Measurements from ENCODE around the gene OGFOD3.

DNA sequence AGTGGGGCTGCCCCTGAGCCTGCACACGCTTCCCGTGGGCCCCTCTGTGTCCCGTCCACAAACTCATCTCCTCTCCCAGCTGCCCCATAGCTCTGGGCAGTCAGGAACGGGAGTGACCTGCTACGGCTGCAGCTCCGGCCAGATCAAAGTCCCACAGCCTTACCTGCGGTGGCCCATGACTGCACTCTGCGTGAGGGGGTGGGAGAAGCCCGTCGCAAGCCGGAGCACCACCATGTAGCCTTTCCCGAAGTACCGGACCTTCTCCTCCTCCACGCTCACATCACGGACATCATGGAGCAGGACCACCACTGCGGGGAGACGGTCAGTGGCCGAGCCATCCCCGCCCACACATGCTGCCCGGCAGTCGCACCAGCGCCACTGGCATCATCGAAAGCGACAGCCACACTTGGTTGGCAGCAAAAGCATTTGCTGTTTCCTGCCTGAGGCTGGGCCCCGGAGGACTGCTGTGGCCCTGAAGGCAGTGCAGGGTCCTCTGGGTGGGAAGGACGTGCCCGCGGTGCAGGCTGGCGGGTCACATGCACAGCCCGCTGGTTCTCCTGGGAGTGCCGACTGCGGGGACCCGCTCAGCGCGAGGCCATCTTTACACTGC lies 26.0 kb upstream of the OGFOD3 start:
- TF ChIP-seq, protein P1, sequence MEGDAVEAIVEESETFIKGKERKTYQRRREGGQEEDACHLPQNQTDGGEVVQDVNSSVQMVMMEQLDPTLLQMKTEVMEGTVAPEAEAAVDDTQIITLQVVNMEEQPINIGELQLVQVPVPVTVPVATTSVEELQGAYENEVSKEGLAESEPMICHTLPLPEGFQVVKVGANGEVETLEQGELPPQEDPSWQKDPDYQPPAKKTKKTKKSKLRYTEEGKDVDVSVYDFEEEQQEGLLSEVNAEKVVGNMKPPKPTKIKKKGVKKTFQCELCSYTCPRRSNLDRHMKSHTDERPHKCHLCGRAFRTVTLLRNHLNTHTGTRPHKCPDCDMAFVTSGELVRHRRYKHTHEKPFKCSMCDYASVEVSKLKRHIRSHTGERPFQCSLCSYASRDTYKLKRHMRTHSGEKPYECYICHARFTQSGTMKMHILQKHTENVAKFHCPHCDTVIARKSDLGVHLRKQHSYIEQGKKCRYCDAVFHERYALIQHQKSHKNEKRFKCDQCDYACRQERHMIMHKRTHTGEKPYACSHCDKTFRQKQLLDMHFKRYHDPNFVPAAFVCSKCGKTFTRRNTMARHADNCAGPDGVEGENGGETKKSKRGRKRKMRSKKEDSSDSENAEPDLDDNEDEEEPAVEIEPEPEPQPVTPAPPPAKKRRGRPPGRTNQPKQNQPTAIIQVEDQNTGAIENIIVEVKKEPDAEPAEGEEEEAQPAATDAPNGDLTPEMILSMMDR (conservative IDR thresholded peaks at IDR 0.05 in 1 of 2, IDR thresholded peaks at IDR 0.05 in 1 of 2; ENCODE audit: extremely low read depth in 1 of 2, insufficient read depth in 1 of 2, low read depth in 1 of 2, low read length in 2 of 2), result no peak
- no peak for TF ChIP-seq EZH2 (IDR thresholded peaks at IDR 0.05; ENCODE audit: borderline replicate concordance, low read length)

Measured in mammary epithelial cell (primary cell).